Panc1 (cell line): ENCODE results near the gene C5orf52.

Experiments used
- CTCF ChIP-seq: fragments of 450-650 bp; IDR thresholded peaks from 2 replicates; pipeline ENCODE4 v1.5.1; 2017; ENCODE audit warnings: mild to moderate bottlenecking
- POLR2AphosphoS5 ChIP-seq: IDR thresholded peaks from 2 replicates; pipeline ENCODE4 v1.6.1; 2012; ENCODE audit warnings: mild to moderate bottlenecking, low read depth, low read length, moderate library complexity
- REST ChIP-seq, 2 experiments: IDR thresholded peaks; 2 replicates each; pipeline ENCODE4 v1.6.1; 2011 to 2012; ENCODE audit warnings: low read depth in 2 of 2, control low read depth in 1 of 2, low read length in 1 of 2, mild to moderate bottlenecking in 1 of 2, moderate library complexity in 1 of 2; ENCODE audit not compliant: insufficient read depth in 1 of 2

GRCh38 chr5:157690690-157691433 is 19.5 kb downstream of the C5orf52 start:
- TF ChIP-seq CTCF (no peak), POLR2AphosphoS5 (no peak), REST (IDR thresholded peaks at IDR 0.05; ENCODE audit: insufficient read depth in 1 of 2, low read depth in 2 of 2, low read length in 1 of 2) (no peak)
